GM19455 (cell line): Measurements from ENCODE around the gene LRRC10.
A peak's percentile ranks its signal among the peaks of the same experiment; 100 is the strongest.
"Not testable (repeated sequence)": the region's sequence is repeated elsewhere in the genome, so short reads cannot be mapped to it uniquely, and the experiment has no call there.

ENCODE experiments used
- ATAC-seq: cut with Tn5 transposase; IDR thresholded peaks from one replicate; pipeline ENCODE4 v1.9.1; 2021; ENCODE audit not compliant: unreplicated experiment

LRRC10 gene

GRCh38 chr12:69620077-69620476 lies 9.4 kb upstream of the LRRC10 start:
- no peak for ATAC-seq

DNA sequence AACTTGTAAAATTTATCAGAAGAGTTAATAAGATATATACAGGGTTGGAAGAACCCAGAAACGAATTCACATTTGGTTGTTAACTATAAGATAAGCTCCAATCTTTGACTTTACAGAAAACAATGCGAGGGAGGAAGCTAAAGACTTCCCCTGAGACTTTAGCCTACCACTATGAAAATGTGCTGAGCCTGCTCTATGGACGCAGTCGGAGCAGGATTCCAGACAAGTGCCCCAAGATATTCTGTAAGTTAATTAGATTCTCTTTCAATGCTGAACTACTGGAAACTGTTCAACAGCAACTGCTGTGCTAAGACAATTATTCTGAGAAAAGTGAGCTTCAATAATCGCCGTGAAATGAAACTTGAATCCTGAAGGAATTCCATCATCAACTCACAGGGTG lies 8.3 kb upstream of the LRRC10 start:
- ATAC-seq, result no peak

DNA sequence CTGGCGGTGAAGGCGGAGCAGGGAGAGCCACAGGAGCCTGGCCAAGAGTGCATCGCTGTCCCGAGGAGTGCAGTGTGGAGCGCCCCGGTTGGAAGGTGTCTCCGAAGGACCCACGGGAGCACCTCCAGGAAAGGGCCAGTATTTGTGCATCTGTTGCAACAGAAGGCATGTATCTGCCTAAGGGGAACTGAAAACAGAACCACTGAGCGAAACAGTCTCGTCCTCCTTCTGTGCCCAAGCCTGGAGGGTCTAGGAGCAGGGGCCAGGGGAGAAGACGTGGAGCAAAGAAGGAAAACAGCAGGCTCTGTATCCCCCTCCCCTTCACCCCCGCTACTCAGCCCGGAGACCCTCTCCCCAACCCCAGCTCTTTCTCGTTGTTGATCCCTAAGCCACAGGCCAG lies 5.3 kb upstream of the LRRC10 start:
- no peak for ATAC-seq

DNA sequence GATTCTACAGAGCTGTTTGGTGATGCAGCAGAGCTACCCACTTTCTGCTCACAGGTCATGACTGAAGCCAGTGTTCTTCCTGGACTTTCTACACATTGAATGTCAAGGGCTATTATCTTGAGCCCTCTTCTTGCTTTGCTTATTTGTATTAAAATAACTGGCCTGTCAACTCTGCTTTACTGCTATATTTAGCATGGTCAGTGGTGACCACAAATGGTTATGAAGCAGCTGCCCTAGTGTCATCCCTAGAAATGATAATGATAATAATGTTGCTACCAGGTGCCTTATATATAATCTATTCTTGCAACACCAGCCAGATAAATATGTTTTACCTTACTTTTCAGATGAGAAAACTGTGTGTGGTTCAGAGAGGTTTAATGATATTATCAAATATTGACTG lies 2.6 kb upstream of the LRRC10 start:
- no peak for ATAC-seq

- ATAC-seq, result no peak
Measured at GRCh38 chr12:69610126-69610525, 581 bp downstream of the LRRC10 start.

- ATAC-seq, result no peak
Measured at GRCh38 chr12:69608114-69608513, 2.6 kb downstream of the LRRC10 start.

GRCh38 chr12:69604275-69604674 lies 6.4 kb downstream of the LRRC10 start:
- not testable (repeated sequence) for ATAC-seq

DNA sequence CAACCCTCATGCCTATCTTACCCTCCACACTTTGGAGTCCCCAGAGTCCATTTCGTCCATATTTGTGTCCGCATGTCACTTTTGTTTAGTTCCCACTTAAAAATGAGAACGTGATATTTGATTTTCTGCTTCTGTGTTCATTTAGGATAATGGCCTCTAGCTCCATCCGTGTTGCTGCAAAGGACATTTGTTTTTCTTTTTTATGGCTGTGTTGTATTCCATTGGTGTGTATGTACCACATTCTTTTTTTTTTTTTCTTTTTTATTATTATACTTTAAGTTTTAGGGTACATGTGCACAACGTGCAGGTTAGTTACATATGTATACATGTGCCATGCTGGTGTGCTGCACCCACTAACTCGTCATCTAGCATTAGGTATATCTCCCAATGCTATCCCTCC lies 7.2 kb downstream of the LRRC10 start:
- not testable (repeated sequence) for ATAC-seq

DNA sequence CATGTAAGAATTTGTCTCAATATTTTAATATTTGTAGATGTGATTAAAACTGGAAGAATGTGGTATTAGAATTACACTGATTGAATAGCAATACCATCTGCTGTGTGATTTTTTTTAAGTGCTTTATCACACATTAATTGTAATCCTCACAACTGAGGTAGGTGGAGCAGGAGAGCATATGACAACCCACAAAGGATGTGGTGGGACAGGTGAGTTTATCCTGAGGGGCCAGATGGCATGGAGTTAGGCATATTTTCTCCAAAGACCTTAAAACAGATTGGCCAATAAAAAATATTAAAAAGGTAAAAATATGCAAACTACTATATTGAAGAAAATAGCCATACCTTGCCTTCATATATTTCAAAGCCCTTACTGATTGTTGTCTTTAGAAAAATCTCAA lies 7.8 kb downstream of the LRRC10 start:
- no peak for ATAC-seq

- ATAC-seq, result no peak
Measured at GRCh38 chr12:69601962-69602685, 8.6 kb downstream of the LRRC10 start.

GRCh38 chr12:69600804-69601203 lies 9.9 kb downstream of the LRRC10 start:
- ATAC-seq, result no peak

DNA sequence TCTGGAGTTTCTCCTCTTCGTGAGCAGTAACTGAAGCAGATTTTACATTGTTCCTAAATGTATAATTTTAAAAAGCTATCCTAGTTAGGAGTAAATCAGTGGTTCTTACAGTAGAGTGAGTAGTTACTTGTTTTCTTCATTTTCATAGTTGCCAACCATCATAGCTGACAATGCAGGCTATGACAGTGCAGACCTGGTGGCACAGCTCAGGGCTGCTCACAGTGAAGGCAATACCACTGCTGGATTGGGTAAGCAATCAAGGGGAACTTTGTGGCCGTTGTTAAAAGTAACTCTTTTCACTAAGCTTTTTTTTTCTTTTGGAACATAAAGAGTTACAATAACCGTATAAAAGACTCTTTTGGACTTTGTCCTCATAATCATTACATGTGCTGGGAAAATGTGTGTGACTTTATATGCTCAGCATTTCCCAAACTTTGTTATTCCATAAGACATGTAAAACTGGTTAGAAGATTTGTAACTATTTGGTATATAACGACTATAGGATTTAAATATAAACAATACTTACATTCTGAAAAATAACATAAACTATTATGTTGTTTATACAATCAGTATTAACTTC lies 12.4 kb downstream of the LRRC10 start:
- ATAC-seq, result no peak

- ATAC-seq, result no peak
Measured at GRCh38 chr12:69595689-69596088, 15.0 kb downstream of the LRRC10 start.

GRCh38 chr12:69589082-69589481 lies 21.6 kb downstream of the LRRC10 start:
- no peak for ATAC-seq

- ATAC-seq, result no peak
Measured at GRCh38 chr12:69588527-69588926, 22.2 kb downstream of the LRRC10 start.

DNA sequence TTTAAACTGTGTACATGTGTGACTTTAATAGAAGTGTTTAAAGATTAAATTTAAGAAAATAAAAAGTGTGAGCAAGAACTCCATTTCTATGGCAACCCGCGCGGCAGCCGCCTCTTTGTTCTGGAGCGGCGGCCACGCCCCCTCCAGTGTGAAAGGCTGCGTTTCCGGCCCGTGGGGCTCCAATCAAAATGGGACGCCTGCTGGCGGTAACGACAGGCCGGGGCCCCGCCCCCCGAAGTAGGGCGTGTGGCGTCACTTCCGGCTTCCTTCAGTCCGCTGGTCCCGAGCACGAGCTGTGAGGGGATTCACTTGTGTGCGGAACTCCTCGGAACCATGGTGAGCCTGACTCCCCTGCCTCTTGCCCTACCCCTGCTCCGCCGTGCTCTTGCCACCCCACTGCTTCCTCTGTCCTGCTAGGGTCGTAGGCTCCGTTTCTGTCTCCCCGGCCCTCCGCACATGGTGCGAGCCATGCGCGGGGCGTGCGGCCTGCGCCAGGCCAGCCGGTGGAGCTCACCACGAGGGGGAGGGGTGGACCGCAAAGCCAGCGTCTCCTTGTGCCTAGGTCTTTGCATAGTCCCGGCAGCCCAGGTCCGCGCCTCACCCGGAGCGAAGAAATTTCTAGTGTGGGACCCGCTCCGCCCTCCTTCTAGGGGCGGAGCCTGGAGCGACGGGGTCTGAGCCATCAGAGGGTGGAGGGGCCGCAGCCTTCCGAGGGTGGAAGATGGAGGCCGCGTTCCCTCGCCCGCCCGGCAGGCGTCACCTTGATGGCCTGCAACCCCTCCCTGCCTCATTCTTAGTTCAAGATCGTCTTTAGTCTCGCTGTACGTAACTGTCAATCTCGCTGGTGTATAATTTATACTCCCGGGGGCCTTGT lies 25.3 kb downstream of the LRRC10 start, which contains the start of gene CCT2:
Gene CCT2 (plus strand): TSS at position 271 of the 874 bp plus-strand sequence. CDS start 63 bp downstream, at position 334.
- peak; percentile 97 for ATAC-seq

DNA sequence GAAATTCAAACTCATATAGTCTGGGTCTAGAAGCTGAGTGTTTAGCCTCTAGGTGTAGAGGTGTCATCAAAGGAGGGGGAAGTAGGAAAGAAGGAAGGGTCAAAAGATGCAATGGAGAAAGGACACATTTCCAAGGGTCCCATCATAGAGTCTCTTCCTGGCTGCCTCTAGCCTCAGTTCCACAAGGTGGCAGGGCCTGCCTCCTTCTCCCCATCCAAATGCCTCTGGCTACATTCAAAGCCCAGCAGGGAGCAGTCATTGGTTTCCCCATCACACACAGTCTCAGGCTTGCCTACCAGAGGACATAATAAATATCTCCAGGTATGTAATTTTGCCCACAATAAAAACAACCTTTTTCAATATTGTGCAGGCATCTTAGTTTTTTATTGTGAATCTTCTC lies 27.5 kb downstream of the LRRC10 start:
- ATAC-seq, result no peak

DNA sequence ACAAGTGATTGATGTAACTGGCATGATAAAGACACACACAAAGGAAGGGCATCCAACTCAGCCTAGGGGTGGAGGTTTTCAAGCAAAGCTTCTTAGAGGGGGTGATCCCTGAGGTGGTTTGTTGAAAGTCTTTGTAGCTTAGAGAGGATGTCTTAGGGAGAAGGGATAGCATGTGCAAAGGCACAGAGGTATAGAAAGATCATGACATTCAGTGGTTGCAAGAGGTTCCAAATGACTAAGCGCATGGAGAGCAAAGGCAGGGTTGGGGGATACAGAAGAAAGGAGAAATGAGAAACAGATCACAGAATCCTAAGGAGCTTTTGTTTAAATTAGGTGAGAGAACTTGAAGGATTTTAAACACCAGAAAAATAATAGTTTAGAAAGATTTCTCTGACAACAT lies 30.6 kb downstream of the LRRC10 start:
- no peak for ATAC-seq

DNA sequence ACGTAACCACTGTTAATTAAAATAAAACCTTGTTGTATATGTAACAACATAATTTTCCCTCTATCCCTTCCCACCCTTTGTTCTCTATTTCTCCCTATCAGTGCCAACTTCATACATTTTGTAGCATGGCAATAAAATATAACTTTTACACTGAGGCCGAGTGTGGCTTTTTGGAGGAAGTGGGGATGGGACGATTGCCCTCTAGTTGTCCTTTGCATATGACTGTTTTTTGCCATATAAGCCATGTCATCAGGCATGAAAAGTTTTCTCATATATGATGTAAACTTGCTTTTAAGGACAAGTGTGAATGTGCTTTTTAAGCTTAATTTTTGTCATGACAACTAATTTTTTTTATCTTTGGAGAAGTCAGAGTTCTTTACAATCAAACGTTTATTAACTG lies 31.7 kb downstream of the LRRC10 start:
- ATAC-seq, result no peak

DNA sequence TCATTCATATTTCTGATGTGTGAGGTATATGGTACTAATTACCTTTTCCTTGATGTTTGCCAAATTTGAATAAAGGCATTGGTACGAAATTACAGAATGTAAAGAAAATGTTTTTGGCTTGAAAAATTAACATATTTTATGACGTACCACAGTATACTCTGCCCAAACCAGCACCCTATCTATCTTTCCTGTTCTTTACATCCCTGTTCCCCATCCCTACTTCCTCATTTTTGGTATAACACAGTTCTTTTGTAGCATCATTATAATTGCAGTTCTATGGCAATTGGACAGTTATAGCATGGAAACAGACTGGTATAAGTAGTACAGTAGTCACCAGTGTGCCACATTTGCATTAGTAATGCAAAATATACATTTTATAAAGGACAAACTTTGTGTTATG lies 32.4 kb downstream of the LRRC10 start:
- no peak for ATAC-seq

DNA sequence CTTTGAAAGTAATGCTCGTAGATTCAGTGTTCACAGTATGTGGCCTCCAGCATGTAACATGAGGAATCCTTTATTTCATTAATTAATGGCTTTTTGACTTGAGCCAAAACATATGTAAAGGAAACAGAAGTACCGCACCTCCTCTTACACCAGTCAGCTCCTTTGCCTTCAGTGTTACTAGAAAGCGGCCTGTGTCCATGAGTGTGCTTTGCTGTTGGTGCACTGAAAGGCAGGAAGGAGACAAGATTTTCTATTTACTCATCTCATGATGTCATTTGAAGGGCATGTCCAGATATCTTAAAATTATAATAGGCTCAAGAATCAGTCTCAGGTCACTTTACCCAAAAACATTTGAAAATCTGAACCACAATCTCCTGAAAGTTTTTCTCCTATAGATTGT lies 35.4 kb downstream of the LRRC10 start:
- ATAC-seq, result no peak
